Measurements from ENCODE around the gene PROM1. TPM values are rescaled to one million over a fixed set of nuclear protein-coding genes. Genes with fewer than 3 reads are reported as not detected.

The PROM1 gene
- polyA plus RNA-seq, 3 donors = not detected

DNA sequence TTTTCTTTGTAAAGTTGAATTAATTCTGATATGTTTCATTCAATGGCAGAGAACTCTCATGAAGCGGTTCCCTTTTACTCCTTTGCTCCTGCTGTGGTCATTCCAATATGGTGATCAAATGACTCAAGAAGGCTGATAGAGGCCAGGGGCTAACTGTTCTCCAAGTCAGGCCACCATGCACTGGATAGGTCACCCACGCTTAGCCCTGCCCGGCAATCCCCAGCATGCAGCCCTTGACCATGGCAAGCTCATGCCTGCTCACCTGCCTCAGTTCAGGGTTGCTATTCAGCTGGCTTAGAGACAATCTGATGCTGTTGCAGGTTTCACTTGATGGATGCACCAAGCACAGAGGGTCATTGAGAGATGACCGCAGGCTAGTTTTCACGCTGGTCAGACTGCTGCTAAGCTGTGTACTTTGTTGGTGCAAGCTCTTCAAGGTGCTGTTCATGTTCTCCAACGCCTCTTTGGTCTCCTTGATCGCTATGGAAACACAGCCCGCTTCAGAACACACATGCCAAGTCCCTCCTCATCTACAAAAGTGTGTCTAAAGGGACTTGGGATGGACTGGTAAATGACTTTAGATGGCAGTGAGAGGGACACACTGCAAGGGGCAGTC lies 65.7 kb downstream of the PROM1 start:
- TF ChIP-seq, protein P1, sequence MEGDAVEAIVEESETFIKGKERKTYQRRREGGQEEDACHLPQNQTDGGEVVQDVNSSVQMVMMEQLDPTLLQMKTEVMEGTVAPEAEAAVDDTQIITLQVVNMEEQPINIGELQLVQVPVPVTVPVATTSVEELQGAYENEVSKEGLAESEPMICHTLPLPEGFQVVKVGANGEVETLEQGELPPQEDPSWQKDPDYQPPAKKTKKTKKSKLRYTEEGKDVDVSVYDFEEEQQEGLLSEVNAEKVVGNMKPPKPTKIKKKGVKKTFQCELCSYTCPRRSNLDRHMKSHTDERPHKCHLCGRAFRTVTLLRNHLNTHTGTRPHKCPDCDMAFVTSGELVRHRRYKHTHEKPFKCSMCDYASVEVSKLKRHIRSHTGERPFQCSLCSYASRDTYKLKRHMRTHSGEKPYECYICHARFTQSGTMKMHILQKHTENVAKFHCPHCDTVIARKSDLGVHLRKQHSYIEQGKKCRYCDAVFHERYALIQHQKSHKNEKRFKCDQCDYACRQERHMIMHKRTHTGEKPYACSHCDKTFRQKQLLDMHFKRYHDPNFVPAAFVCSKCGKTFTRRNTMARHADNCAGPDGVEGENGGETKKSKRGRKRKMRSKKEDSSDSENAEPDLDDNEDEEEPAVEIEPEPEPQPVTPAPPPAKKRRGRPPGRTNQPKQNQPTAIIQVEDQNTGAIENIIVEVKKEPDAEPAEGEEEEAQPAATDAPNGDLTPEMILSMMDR (IDR thresholded peaks at IDR 0.05) = no peak
- no peak overlapping the region for H2AFZ ChIP-seq (ENCODE audit: insufficient read depth, low read depth, low read length, poor library complexity, severe bottlenecking)
- 97% methylated on average over 5 of the region's 8 CpGs for WGBS (ENCODE audit: insufficient coverage)
- H3K36me3 ChIP-seq (replicated peaks in 1 of 2; ENCODE audit: control insufficient read depth in 1 of 2, insufficient read depth in 2 of 2, low read length in 2 of 2) = no peaks in the 10 kb centered on the region
- no peak overlapping the region for H3K4me2 ChIP-seq (replicated peaks; ENCODE audit: extremely low read depth, low read length, poor library complexity, severe bottlenecking)
- H3K9me3 Mint-ChIP-seq = no peaks in the 10 kb centered on the region
- no peak overlapping the region for H3K4me3 Mint-ChIP-seq
- H3K27me3 ChIP-seq (ENCODE audit: control insufficient read depth in 2 of 2, insufficient read depth in 2 of 2, low read length in 2 of 2) = no peaks in the 10 kb centered on the region
- peaks cover 0 to 3% (median 0%) of the 10 kb centered on the region in 3 donors for H3K27me3 Mint-ChIP-seq (ENCODE audit: low read depth in 3 of 3)
- H3K9me3 ChIP-seq (replicated peaks in 1 of 2; ENCODE audit: control insufficient read depth in 1 of 2, insufficient read depth in 1 of 2, low read length in 2 of 2) = no peaks in the 10 kb centered on the region
- H3K79me2 ChIP-seq (ENCODE audit: insufficient read depth, low read length) = no peaks in the 10 kb centered on the region
- DNase-seq = no peak
- H3K9ac ChIP-seq (ENCODE audit: insufficient read depth, low read length, poor library complexity, severe bottlenecking) = no peak overlapping the region
- H4K20me1 ChIP-seq (ENCODE audit: insufficient read depth, low read length) = no peaks in the 10 kb centered on the region
- no peak overlapping the region for H3K27ac ChIP-seq (ENCODE audit: low read depth in 1 of 2, low read length in 2 of 2)
- H3K4me3 ChIP-seq (replicated peaks in 1 of 3; ENCODE audit: low read depth in 2 of 3, low read length in 3 of 3) = no peak overlapping the region
- H3K36me3 Mint-ChIP-seq = no peaks in the 10 kb centered on the region
- H3K4me1 ChIP-seq (ENCODE audit: control insufficient read depth in 1 of 2, insufficient read depth in 2 of 2, low read length in 2 of 2) = no peaks in the 10 kb centered on the region
- H3K4me1 Mint-ChIP-seq = no peaks in the 10 kb centered on the region
- H3K27ac Mint-ChIP-seq = no peak overlapping the region
- intact Hi-C loops (cut with micrococcal nuclease) = no loop called here

DNA sequence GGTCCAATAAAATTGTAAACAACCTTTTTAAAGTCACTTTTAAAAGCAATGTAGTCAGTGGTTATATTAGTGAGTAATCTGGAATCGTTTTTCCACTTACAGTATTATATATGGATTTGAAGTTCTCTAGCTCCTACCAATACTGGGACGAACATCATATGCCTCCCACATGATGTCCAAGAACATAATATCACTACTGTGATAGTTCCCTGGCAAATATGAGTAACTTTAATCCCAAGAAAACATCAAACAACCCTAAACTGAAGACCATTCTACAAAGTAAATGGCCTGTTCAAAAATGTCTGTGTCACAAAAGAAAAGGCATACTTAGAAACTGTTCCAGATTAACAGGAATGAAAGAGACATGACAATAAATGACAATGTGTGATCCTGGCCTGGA lies 67.3 kb downstream of the PROM1 start:
- H3K27ac ChIP-seq (ENCODE audit: low read depth in 1 of 2, low read length in 2 of 2) = no peak overlapping the region
- Mint-ChIP-seq H3K9me3 (no peaks in the 10 kb centered on the region), H3K27me3 (ENCODE audit: low read depth in 3 of 3) (peaks cover 0 to 3% (median 0%) of the 10 kb centered on the region in 3 donors), H3K4me1 (no peaks in the 10 kb centered on the region), H3K36me3 (no peaks in the 10 kb centered on the region), H3K27ac (peak overlapping the region in 1 of 7 donors; percentile 5), H3K4me3 (no peak overlapping the region)
- no peak overlapping the region for H3K4me3 ChIP-seq (replicated peaks in 1 of 3; ENCODE audit: low read depth in 2 of 3, low read length in 3 of 3)
- intact Hi-C loops (cut with micrococcal nuclease) = no loop called here
- H4K20me1 ChIP-seq (ENCODE audit: insufficient read depth, low read length) = no peaks in the 10 kb centered on the region
- TF ChIP-seq, protein P1 (IDR thresholded peaks at IDR 0.05) = no peak
- H3K4me2 ChIP-seq (replicated peaks; ENCODE audit: extremely low read depth, low read length, poor library complexity, severe bottlenecking) = no peak overlapping the region
- H3K9ac ChIP-seq (ENCODE audit: insufficient read depth, low read length, poor library complexity, severe bottlenecking) = no peak overlapping the region
- no peak for DNase-seq
- H3K79me2 ChIP-seq (ENCODE audit: insufficient read depth, low read length) = no peaks in the 10 kb centered on the region
- H3K9me3 ChIP-seq (replicated peaks in 1 of 2; ENCODE audit: control insufficient read depth in 1 of 2, insufficient read depth in 1 of 2, low read length in 2 of 2) = no peaks in the 10 kb centered on the region
- WGBS (ENCODE audit: insufficient coverage) = no CpG with 5 or more reads among the region's 2 CpGs
- no peaks in the 10 kb centered on the region for H3K36me3 ChIP-seq (replicated peaks in 1 of 2; ENCODE audit: control insufficient read depth in 1 of 2, insufficient read depth in 2 of 2, low read length in 2 of 2)
- H2AFZ ChIP-seq (ENCODE audit: insufficient read depth, low read depth, low read length, poor library complexity, severe bottlenecking) = no peak overlapping the region
- no peaks in the 10 kb centered on the region for H3K4me1 ChIP-seq (ENCODE audit: control insufficient read depth in 1 of 2, insufficient read depth in 2 of 2, low read length in 2 of 2)
- no peaks in the 10 kb centered on the region for H3K27me3 ChIP-seq (ENCODE audit: control insufficient read depth in 2 of 2, insufficient read depth in 2 of 2, low read length in 2 of 2)

All from CD14-positive monocyte (primary cell).